ENCODE data around the gene TWF2.
"Not testable (repeated sequence)": the region's sequence is repeated elsewhere in the genome, so short reads cannot be mapped to it uniquely, and the experiment has no call there.

TWF2 gene

GRCh38 chr3:52238761-52239701 lies at the start of gene TWF2:
Gene TWF2 (minus strand): TSS chr3:52239158. CDS start chr3:52239016, 142 bp downstream.
- intact Hi-C loops (cut with DNase I), result loop anchor here (2.0 kb wide), 1 partner anchor 40 kb away; the partner anchor contains the start of gene WDR82
- DNase-seq, result peak; percentile 66 to 98 (median 83)

GRCh38 chr3:52288674-52289073 lies 49.7 kb upstream of the TWF2 start:
- peak in 2 of 10 donors; percentile 20 to 52 for DNase-seq
- intact Hi-C loops (cut with DNase I), result no loop called here

- DNase-seq, result peak in 3 of 10 donors; percentile 27 to 71 (median 63)
- intact Hi-C loops (cut with DNase I), result no loop called here
Measured at GRCh38 chr3:52286777-52287110, 47.8 kb upstream of the TWF2 start.

GRCh38 chr3:52284051-52284450 lies 45.1 kb upstream of the TWF2 start:
- DNase-seq, result peak in 2 of 10 donors; percentile 46 to 64

GRCh38 chr3:52283306-52283705 lies 44.3 kb upstream of the TWF2 start:
- no peak for DNase-seq

More at GRCh38 chr3:52284051-52284450, 45.1 kb upstream of the TWF2 start:
- intact Hi-C loops (cut with DNase I), result not testable (repeated sequence)

GRCh38 chr3:52281981-52282801 lies 43.2 kb upstream of the TWF2 start:
- DNase-seq, result no peak
- intact Hi-C loops (cut with DNase I), result no loop called here

More at GRCh38 chr3:52283306-52283705, 44.3 kb upstream of the TWF2 start:
- intact Hi-C loops (cut with DNase I), result no loop called here

GRCh38 chr3:52280050-52280461 lies 41.1 kb upstream of the TWF2 start:
- intact Hi-C loops (cut with DNase I), result no loop called here
- no peak for DNase-seq

GRCh38 chr3:52279596-52279995 lies 40.6 kb upstream of the TWF2 start:
- no peak for DNase-seq
- intact Hi-C loops (cut with DNase I), result loop anchor here (2.0 to 5.0 kb wide), 2 partner anchors 41 to 82 kb away; partner anchors contain the start of genes ALAS1 and TWF2

- intact Hi-C loops (cut with DNase I), result loop anchor here (2.0 to 5.0 kb wide), 2 partner anchors 40 to 81 kb away; partner anchors contain the start of genes ALAS1 and TWF2
- peak; percentile 97 to 100 (median 98) for DNase-seq
Measured at GRCh38 chr3:52278510-52279069, 39.6 kb upstream of the TWF2 start, which contains the start of gene WDR82. Gene WDR82 (minus strand): TSS chr3:52278649. CDS start chr3:52278361, 288 bp downstream.

GRCh38 chr3:52277972-52278509 lies 39.1 kb upstream of the TWF2 start:
- intact Hi-C loops (cut with DNase I), result loop anchor here (2.0 to 5.0 kb wide), 2 partner anchors 39 to 81 kb away; partner anchors contain the start of genes ALAS1 and TWF2
- peak in 5 of 10 donors; percentile 32 to 90 (median 58) for DNase-seq

GRCh38 chr3:52277071-52277964 lies 38.4 kb upstream of the TWF2 start:
- DNase-seq, result peak; percentile 48 to 94 (median 58)
- intact Hi-C loops (cut with DNase I), result loop anchor here (5.0 kb wide), 1 partner anchor 80 kb away; the partner anchor contains the start of gene ALAS1

- intact Hi-C loops (cut with DNase I), result loop anchor here (5.0 kb wide), 1 partner anchor 77 kb away; the partner anchor contains the start of gene ALAS1
- peak in 2 of 10 donors; percentile 38 to 80 for DNase-seq
Measured at GRCh38 chr3:52274781-52275180, 35.8 kb upstream of the TWF2 start.

GRCh38 chr3:52272831-52273230 lies 33.9 kb upstream of the TWF2 start:
- no peak for DNase-seq
- intact Hi-C loops (cut with DNase I), result no loop called here

- intact Hi-C loops (cut with DNase I); DNase-seq: not testable (repeated sequence)
Measured at GRCh38 chr3:52272172-52272571, 33.2 kb upstream of the TWF2 start.

GRCh38 chr3:52270252-52270754 lies 31.3 kb upstream of the TWF2 start:
- no peak for DNase-seq
- intact Hi-C loops (cut with DNase I), result no loop called here

- DNase-seq, result no peak
- intact Hi-C loops (cut with DNase I), result no loop called here
Measured at GRCh38 chr3:52269776-52270175, 30.8 kb upstream of the TWF2 start.

GRCh38 chr3:52268036-52268435 lies 29.1 kb upstream of the TWF2 start:
- intact Hi-C loops (cut with DNase I), result no loop called here
- no peak for DNase-seq

GRCh38 chr3:52265387-52265786 lies 26.4 kb upstream of the TWF2 start:
- DNase-seq, result no peak
- intact Hi-C loops (cut with DNase I), result no loop called here

GRCh38 chr3:52262447-52262846 lies 23.5 kb upstream of the TWF2 start:
- intact Hi-C loops (cut with DNase I), result no loop called here
- no peak for DNase-seq

Measured in posterior cingulate gyrus (tissue), 11 donors.